Prostate gland (tissue), 2 donors: ENCODE results near the gene TMEM140. TPM values are rescaled to one million over a fixed set of nuclear protein-coding genes. Genes with fewer than 3 reads are reported as not detected.

Source experiments
- DNase-seq: peaks from one replicate; pipeline ENCODE4 v3.0.0-alpha.2; 2019; ENCODE audit warnings: low spot score
- H3K27ac ChIP-seq, 2 donors: fragments of 200-600 bp; sonication (generic); 2 replicates each; pipeline ENCODE4 v1.5.1; 2017 to 2019
- H3K27me3 ChIP-seq: fragments of 200-600 bp; sonication (generic); replicated peaks from 2 replicates; pipeline ENCODE4 v1.5.1; 2019; ENCODE audit not compliant: insufficient read depth
- H3K36me3 ChIP-seq, 2 donors: fragments of 200-600 bp; sonication (generic); 1 replicate in 1 of 2; 2 replicates in 1 of 2; pipeline versions ENCODE4 v1.5.1 to v1.8.1; 2017 to 2019
- H3K4me1 ChIP-seq: fragments of 200-600 bp; sonication (generic); replicated peaks from 2 replicates; pipeline ENCODE4 v1.5.1; 2019
- H3K4me3 ChIP-seq, 2 donors: fragments of 200-600 bp; sonication (generic); 2 replicates each; pipeline ENCODE4 v1.5.1; 2017 to 2019
- H3K9me3 ChIP-seq: fragments of 200-600 bp; sonication (generic); 2 replicates; pipeline ENCODE4 v1.5.1; 2017
- POLR2A ChIP-seq: fragments of 450-650 bp; IDR thresholded peaks from one replicate; pipeline ENCODE4 v1.6.1; 2016; ENCODE audit warnings: antibody characterized with exemption, mild to moderate bottlenecking
- POLR2AphosphoS5 ChIP-seq: sonication (generic); formaldehyde crosslinking; IDR thresholded peaks from one replicate; pipeline ENCODE4 v1.6.1; 2017; ENCODE audit warnings: antibody characterized with exemption
- WGBS: methylation state at CpG from one replicate; pipeline ENCODE4 v1.1.5; 2018; 5-methylcytosine and 5-hydroxymethylcytosine counted together
- intact Hi-C: fragments of 100-400 bp; cut with DNase I; formaldehyde crosslinking; loops from one replicate; pipeline ENCODE4 v1.14.2; 2022
- total RNA-seq, 2 donors: library from RNA; depleted of rRNA; stranded (reverse); fragments of >200 nt; gene quantifications; one replicate each; pipeline ENCODE4 v1.1.0, GENCODE V29; 2016
- TF ChIP-seq, protein P1 (sequence below), 4 experiments: fragments of 200-600 bp in 2 of 4; fragments of 450-650 bp in 2 of 4; sonication (generic) in 2 of 4; IDR thresholded peaks; 1 replicate in 3 of 4; 2 replicates in 1 of 4; pipeline ENCODE4 v1.5.1; 2016 to 2019; ENCODE audit warnings: antibody characterized with exemption in 4 of 4, mild to moderate bottlenecking in 2 of 4, moderate library complexity in 2 of 4

Gene TMEM140
- total RNA-seq, 2 donors from 2014 or later: 8.2 to 14.6 TPM

DNA sequence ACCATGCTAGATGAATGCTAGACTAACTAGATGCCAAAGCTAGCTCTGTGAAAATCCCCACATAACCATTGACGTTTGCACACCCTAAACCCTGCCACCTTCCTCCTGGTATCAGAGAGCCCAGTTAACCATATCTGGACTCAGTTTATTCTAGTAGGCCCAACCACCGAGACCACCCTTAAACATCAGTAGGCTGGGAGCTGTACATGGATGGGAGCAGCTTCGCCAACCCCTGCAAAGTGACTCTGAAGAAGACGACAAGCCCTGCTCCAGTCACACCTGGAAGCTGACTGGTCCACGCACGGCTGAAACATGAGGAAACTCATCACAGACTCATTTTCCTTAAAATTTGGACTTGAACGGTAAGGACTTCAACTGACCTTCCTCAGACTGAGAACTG, 27.1 kb downstream of the TMEM140 start:
- intact Hi-C loops: loop anchor here (5.0 kb wide), 2 partner anchors 37 to 488 kb away; partner anchors contain the start of gene WDR91
- Histone ChIP-seq H3K4me1 (no peaks in the 10 kb centered on the region), H3K36me3 (no peaks in the 10 kb centered on the region), H3K27me3 (no peaks in the 10 kb centered on the region), H3K9me3 (no peaks in the 10 kb centered on the region), H3K4me3 (no peak overlapping the region), H3K27ac (no peak overlapping the region)
- DNase-seq: no peak
- TF ChIP-seq POLR2AphosphoS5 (no peak), POLR2A (no peak)
- TF ChIP-seq, protein P1, sequence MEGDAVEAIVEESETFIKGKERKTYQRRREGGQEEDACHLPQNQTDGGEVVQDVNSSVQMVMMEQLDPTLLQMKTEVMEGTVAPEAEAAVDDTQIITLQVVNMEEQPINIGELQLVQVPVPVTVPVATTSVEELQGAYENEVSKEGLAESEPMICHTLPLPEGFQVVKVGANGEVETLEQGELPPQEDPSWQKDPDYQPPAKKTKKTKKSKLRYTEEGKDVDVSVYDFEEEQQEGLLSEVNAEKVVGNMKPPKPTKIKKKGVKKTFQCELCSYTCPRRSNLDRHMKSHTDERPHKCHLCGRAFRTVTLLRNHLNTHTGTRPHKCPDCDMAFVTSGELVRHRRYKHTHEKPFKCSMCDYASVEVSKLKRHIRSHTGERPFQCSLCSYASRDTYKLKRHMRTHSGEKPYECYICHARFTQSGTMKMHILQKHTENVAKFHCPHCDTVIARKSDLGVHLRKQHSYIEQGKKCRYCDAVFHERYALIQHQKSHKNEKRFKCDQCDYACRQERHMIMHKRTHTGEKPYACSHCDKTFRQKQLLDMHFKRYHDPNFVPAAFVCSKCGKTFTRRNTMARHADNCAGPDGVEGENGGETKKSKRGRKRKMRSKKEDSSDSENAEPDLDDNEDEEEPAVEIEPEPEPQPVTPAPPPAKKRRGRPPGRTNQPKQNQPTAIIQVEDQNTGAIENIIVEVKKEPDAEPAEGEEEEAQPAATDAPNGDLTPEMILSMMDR (IDR thresholded peaks at IDR 0.05): no peak
- 93% methylated on average over 7 of the region's 7 CpGs for WGBS

DNA sequence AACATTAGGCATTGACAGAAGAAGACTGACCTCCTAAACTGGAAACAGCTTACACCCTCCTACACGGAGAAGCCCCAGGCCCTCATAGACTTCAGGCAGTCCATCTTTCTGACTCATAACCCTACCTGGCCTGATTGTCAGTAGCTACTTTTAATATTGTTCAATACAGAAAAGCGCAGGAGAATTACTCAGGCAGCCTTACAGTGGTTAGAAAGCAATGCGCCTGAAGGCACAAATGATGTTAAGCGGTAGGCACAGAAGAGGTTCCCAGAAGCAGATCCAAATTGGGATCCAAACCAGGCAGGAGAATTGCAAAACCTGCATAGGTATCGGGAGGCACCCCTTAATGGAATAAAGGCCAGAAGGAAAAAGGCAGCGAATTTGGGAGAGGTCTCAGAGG, 28.1 kb downstream of the TMEM140 start:
- no peak for DNase-seq
- H3K4me3 ChIP-seq: no peak overlapping the region
- H3K36me3 ChIP-seq: no peaks in the 10 kb centered on the region
- TF ChIP-seq POLR2A: no peak
- no peak for TF ChIP-seq POLR2AphosphoS5
- TF ChIP-seq, protein P1 (IDR thresholded peaks at IDR 0.05): no peak
- no peaks in the 10 kb centered on the region for H3K27me3 ChIP-seq
- H3K27ac ChIP-seq: no peak overlapping the region
- 80% methylated on average over 6 of the region's 6 CpGs for WGBS
- intact Hi-C loops: no loop called here
- H3K4me1 ChIP-seq: no peaks in the 10 kb centered on the region
- H3K9me3 ChIP-seq: no peaks in the 10 kb centered on the region

DNA sequence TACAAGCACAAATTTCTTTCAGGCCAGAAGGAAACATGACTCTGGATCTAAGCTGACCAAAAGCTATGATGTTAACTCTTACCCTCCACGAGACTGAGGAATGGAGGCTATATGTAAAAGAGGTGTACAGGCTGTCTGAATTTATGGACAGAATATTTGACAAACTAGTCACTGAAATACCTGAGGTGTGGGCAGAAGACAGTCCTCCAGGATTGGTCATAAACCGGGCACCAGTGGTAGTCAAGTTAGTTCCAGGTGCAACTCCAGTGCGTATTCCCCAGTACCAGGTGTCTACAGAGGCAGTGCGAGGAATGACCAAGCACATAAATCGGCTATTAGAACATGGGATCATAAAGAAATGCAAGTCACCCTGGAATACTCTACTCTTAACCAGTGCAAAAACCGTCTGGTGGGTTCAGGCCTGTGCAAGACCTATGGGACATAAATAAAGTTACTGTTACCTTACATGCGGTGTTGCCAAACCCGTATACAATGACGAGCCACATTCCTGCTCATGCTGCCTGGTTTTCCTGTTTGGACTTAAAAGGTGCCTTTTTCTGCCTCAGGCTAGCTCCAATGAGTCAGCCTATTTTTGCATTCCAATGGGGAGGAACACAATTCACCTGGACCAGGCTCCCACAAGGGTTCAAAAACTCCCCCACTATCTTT, 29.3 kb downstream of the TMEM140 start:
- Histone ChIP-seq H3K36me3 (no peaks in the 10 kb centered on the region), H3K27ac (no peak overlapping the region), H3K4me3 (no peak overlapping the region), H3K27me3 (no peaks in the 10 kb centered on the region), H3K9me3 (no peaks in the 10 kb centered on the region), H3K4me1 (no peaks in the 10 kb centered on the region)
- no peak for DNase-seq
- 85% methylated on average over 9 of the region's 9 CpGs for WGBS
- TF ChIP-seq, protein P1 (IDR thresholded peaks at IDR 0.05): no peak
- no peak for TF ChIP-seq POLR2A
- no peak for TF ChIP-seq POLR2AphosphoS5
- intact Hi-C loops: no loop called here

DNA sequence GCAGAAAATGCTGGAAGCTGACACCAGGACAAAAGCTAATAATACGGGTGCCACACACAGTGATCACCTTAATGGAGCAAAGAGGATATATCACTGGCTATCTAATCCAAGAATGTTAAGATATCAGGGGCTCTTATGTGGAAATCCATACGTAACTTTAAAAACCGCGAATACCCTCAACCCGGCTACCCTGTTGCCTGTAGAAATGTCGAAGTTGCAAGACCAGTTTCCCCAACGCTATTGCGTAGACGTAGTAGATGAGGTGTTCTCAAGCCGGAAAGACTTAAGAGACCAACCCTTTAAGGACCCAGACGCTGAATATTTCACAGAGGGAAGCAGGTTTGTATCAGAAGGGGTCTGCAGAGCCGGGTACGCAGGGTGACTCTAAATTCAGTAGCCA, 30.5 kb downstream of the TMEM140 start:
- no peak for TF ChIP-seq POLR2AphosphoS5
- no peak for TF ChIP-seq POLR2A
- TF ChIP-seq, protein P1 (IDR thresholded peaks at IDR 0.05): no peak
- Histone ChIP-seq H3K9me3 (no peaks in the 10 kb centered on the region), H3K4me1 (no peaks in the 10 kb centered on the region), H3K4me3 (no peak overlapping the region), H3K27me3 (no peaks in the 10 kb centered on the region), H3K27ac (no peak overlapping the region), H3K36me3 (no peaks in the 10 kb centered on the region)
- no peak for DNase-seq
- 89% methylated on average over 13 of the region's 13 CpGs for WGBS
- intact Hi-C loops: no loop called here

DNA sequence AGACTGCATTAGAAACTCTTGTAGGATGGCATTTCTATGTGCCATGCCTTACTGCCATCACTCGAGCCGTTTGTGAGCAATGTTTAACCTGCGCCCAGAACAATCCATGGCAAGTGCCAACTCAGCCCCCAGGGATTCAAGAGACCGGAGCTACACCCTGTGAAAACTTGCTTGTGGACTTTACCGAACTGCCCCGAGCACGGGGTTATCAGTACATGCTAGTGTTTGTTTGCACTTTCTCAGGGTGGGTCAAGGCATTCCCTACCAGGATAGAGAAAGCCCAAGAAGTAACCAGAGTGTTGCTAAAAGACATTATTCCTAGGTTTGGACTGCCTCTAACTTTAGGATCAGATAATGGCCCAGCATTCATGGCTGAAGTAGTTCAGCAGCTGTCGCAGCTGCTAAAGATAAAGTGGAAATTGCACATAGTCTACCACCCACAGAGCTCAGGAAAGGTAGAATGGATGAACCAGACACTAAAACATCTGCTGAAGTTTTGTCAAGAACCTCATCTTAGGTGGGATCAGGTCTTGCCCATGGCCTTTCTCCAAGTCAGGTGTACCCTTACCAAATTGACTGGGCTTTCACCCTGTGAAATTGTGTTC, 31.6 kb downstream of the TMEM140 start:
- Histone ChIP-seq H3K36me3 (no peaks in the 10 kb centered on the region), H3K4me3 (no peak overlapping the region), H3K27ac (no peak overlapping the region), H3K9me3 (no peaks in the 10 kb centered on the region), H3K4me1 (no peaks in the 10 kb centered on the region), H3K27me3 (no peaks in the 10 kb centered on the region)
- no peak for DNase-seq
- intact Hi-C loops: no loop called here
- 92% methylated on average over 8 of the region's 8 CpGs for WGBS
- no peak for TF ChIP-seq POLR2A
- TF ChIP-seq, protein P1 (IDR thresholded peaks at IDR 0.05): no peak
- no peak for TF ChIP-seq POLR2AphosphoS5
